T-helper 22 cell (primary cell): ENCODE measurements around the gene NDUFB11.
"Not testable (repeated sequence)": the region's sequence is repeated elsewhere in the genome, so short reads cannot be mapped to it uniquely, and the experiment has no call there.

Source experiments
- DNase-seq: peaks from one replicate; pipeline ENCODE4 v3.0.0-alpha.2; 2020; ENCODE audit warnings: low read depth

The NDUFB11 gene

DNA sequence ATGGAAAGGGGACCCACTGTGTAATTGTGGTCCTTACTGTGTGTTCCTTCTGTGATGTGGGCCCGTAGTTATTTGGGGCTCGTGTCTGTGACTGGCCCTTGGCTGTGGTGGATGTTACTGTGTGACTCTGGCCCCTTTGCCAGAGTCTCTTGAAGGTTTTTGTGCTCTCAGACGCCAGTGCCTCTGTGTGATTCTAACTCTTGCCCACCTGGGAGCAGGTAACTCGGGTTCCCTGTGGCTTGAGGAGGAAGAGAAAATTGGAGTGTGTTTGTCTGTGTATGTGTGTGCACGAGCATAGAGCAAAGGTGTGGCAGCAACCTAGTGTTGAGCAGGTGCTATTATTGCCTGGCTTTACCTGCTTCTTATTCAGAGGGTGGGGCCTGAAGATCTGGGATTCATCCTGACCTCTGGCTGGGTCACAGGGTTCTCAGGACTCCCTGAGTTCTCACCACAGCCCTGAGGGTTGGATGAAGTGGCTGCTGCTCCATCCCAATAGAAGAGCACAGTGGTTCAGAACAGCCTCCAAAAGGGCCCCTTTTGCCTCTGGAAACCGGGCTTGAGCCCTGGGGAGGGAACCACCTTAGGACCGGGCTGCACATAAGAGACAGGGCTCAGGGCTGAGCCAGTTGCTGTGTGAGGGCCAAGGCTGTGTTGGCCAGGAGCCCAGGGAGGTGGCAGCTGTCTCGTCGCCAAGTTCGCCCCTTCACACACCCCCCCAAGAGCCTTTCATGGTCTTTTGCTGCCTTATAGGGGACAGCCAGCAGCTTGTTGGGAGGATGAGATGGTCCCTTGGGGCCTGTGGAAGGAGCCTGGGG is 1.8 kb upstream of the NDUFB11 start:
- DNase-seq, result no peak

DNA sequence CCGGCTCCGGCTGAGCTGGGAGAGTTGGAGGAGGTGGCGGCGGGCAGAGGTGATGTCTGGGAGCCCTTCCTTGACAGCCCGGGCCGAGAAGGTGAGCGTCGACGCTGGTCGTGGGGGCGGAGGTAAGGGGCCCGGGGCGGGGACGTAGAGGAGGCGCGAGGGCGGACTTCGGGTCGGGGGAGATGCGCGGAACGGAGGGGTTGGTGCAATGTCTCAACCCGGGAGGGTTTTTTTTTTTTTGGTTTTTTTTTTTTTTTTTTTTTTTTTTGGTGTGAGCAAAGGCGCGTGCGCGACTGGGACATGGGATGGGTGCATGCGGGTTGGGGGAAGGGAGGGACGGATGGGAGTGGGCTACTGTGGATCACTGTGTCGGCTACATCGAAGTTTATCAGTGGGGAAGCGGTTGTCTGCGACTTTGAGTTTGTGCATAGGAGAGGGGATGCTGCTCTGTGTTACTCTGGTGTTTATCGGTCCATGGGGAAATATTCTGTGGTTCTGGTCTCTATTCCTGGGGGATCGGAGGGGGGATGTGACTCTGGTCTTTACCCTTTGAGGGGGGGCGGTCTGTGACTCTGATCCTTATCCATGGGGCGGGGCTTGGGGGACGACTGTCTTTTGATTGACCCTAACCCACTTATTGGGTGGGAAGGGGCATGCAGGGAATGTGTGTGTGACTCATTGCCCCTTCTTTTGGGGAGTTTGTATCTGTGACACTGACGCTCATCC is 1.1 kb upstream of the NDUFB11 start:
- DNase-seq, result no peak

DNA sequence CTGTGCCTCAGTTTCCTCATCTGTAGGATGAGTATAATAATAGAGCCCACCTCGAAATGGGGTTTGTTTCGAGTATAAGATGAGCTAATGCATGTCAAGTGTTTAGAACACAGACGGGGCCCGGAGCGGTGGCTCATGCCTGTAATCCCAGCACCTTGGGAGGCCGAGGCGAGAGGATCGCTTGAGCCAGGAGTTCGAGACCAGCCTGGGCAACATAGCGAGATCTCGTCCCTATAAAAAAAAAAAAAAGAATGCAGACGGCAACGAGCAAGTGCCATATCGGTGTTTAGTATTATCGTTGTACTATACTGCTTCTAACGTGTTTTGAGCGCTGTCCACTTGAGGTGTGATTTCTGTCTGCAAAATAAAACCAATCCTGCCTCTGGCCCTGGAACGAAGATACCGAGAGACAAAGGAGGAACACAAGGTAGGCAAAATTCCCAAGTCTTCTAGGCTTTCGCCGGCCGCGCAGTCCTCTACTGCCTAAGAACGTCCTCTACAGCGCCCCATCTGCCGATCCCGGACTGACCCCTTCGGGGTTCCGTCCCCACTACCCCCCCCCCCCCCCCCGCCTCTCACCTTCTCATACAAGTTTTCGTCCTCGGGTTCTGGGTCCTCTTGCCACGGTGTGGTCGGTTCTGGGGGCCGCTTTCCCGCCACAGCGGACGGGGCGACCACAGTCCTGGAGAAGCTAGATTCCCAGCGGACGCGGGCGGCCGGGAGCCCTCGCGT is 442 bp downstream of the NDUFB11 start:
- peak; percentile 11 for DNase-seq

DNA sequence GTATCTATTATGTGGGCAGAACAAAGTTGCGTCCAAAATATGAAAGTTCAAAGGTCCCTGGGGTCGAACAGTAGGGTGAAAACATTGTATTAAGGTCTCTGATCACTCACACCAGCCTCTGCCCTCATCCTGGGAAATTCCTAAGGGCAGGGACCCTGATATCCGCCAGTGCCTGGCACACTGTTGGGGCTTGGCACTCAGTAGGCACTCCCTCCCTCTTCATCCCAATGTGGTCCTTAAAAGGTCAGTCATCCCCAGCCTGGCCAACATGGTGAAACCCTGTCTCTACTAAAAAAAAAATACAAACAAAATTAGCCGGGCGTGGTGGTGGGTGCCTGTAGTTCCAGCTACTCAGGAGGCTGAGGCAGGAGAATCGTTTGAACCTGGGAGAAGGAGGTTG is 6.3 kb downstream of the NDUFB11 start:
- no peak for DNase-seq

DNA sequence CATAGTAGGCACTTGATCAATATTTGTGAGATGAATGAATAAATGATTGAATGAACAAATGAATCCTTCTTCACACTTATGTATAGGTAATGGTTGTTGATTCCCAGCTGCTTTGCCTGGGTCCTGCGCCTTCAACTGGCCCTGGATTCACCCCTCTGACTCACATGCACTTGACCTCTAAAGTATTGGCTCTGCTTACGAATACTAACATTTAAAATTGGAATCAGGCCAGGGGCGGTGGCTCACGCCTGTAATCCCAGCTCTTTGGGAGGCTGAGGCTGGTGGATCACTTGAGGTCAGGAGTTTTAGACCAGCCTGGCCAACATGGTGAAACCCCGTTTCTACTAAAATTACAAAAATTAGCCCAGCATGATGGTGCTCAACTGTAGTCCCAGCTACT is 8.9 kb downstream of the NDUFB11 start:
- DNase-seq, result not testable (repeated sequence)

DNA sequence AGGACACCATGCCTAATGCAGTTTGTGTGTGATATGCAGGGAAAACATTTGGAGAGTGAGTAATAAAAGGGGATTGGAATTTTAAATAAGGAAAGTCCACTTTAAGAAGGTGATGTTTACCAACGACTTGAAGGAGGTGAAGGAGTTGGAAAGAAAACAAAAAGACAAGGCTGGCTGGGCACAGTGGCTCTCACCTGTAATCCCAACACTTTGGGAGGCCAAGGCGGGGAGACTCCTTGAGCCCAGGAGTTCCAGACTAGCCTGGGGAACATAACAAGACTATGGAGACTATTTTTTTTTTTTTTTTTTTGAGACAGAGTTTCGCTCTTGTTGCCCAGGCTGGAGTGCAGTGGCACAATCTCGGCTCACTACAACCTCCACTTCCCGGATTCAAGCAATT is 11.0 kb downstream of the NDUFB11 start:
- no peak for DNase-seq

DNA sequence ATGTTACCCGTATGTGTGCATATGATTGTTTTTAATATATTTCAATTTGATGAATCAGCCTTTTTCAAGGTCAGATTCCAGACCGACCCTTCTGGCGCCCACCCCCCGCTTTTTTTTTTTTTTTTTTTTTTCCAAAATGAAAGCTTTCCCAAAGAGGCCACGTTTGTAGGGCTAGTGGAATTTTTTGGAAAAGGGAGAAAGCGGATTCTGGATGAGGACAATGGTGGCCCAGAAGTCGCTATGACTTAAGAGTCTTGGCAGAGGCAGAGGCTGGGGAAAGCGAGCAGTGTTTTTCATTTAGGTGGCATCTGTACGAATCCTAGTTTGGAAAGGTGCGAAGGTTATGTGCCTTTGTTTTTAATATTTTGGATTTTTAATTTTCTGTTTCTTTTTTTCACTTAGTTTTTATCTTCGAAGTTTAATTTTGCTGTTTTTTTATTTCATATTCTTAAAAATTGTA is 14.6 kb downstream of the NDUFB11 start:
- no peak for DNase-seq

DNA sequence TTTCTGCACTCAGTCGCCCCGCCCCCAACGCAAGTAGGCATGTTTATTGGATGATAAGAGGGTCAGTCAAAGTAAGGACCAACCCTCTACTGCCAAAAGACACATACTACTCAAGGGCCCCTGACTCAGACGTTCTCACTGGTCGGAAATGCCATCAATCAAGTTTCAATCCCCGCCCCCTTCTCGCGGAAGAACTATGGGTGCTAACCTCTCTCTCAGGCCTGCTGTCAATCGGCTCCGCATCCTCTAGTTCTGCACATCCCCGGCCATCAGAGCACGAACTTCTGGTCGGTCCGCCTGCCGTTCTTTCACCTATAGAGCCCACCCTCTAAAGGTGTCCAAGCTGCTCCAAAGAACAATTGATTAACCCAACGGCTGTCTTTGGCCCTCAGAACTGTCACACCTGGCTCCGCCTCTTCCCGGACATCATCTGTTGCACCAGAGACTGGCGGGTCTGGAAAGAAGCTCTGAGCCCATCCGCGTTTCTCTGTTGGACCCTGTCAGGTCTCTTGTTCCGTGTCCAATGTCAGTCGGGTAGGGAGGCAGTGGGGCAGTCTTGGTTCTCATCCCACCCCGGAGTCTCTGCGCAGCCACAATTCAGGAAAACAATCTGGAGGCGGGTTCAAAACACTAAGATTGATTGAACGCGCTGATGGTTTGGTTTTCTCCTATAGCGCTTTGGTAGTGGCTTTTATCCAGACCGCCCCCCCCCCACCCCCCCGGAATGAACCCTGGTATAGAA is 15.2 kb downstream of the NDUFB11 start:
- DNase-seq, result peak; percentile 75

DNA sequence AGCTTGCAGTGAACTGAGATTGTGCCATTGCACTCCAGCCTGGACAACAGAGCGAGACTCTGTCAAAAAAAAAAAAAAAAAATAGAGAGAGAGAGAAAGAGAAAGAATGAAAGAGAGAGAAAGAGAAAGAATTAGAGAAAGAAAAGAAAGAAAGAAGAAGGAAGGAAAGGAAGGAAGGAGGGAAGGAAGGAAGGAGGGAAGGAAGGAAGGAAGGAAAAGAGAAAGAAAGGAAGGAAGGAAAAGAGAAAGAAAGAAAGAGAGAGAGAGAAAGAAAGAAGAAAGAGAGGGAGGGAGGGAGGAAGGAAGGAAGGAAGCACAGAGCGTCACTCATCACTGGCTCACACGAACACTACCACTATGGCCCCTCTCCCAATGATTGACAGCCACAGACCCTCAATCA is 20.0 kb downstream of the NDUFB11 start:
- not testable (repeated sequence) for DNase-seq

DNA sequence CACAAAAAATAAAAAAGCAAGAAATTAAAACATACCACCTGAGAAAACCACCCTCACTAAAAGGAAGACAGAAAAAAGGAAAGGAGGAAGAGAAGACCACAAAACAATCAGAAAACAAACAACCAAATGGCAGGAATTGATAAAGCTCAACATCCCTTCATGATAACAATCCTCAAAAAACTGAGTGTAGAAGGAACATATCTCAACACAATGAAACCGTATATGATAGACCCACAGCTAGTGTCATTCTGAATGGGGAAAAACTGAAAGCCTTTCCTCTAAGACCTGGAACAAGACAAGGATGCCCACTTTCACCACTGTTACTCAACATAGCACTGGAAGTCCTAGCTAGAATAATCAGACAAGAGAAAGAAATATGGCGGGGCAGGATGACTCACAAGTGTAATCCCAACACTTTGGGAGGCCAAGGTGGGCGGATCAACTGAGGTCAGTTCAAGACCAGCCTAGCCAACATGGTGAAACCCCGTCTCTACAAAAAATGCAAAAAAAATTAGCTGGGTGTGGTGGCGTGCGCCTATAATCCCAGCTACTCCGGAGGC is 27.9 kb downstream of the NDUFB11 start:
- not testable (repeated sequence) for DNase-seq

DNA sequence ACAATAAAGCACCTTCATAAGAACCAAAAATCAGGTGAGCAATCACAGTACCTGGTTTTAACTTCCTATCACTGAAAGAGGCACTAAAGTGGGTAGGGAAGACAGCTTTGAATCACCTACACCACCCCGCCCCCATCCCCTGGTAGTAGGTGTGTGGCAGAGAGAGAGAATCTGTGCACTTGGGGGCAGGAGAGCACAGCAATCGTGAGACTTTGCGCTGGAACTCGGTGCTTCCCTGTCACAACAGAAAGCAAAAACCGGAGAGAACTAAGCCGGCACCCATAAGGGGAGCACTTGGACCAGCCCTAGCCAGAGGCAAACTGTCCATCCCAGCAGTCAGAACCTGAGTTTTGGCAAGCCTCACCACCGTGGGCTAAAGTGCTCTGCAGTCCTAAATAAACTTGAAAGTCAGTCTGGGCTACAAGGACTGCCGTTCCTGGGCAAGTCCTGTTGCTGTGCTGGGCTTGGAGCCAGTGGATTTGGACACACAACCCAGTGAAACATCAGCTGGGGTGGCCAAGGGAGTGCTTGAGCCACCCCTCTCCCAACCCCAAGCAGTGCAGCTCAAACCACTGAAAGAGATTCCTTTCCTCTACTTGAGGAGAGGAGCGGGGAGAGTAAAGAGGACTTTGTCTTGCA is 32.1 kb downstream of the NDUFB11 start:
- DNase-seq, result no peak

DNA sequence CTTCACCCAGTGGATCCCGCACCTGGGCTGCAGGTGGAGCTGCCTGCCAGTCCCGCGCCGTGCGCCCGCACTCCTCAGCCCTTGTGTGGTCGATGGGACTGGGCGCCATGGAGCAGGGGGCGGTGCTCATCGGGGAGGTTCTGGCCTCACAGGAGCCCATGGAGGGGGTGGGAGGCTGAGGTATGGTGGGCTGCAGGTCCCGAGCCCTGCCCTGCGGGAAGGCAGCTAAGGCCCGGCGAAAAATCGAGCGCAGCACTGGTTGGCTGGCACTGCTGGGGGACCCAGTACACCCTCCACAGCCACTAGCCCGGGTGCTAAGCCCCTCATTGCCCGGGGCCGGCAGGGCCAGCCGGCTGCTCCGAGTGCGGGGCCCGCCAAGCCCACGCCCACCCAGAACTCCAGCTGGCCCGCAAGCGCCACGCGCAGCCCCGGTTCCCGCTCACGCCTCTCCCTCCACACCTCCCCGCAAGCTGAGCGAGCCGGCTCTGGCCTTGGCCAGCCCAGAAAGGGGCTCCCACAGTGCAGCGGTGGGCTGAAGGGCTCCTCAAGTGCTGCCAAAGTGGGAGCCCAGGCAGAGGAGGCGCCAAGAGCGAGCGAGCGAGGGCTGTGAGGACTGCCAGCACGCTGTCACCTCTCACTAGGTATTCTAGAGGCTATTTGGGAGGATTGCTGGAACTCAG is 33.4 kb downstream of the NDUFB11 start:
- not testable (repeated sequence) for DNase-seq

DNA sequence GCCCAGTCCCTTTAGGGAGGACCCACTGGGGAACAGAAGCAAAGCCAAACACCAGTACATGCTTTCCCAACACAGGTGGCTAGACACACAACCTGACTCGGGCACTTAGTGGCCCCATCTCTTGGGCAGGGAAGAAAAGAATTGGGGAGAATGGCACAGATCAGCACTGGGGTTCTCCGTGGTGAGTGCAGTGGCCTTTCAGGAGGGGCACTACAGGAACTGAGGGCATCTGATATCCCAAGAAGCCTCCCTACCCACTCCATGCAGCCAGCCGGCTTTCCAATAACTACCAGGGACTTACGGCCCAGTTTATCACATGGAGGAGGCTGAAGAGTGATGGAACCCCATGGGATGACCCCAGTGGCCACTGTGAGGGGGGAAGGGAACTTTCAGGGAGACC is 43.3 kb downstream of the NDUFB11 start:
- no peak for DNase-seq

DNA sequence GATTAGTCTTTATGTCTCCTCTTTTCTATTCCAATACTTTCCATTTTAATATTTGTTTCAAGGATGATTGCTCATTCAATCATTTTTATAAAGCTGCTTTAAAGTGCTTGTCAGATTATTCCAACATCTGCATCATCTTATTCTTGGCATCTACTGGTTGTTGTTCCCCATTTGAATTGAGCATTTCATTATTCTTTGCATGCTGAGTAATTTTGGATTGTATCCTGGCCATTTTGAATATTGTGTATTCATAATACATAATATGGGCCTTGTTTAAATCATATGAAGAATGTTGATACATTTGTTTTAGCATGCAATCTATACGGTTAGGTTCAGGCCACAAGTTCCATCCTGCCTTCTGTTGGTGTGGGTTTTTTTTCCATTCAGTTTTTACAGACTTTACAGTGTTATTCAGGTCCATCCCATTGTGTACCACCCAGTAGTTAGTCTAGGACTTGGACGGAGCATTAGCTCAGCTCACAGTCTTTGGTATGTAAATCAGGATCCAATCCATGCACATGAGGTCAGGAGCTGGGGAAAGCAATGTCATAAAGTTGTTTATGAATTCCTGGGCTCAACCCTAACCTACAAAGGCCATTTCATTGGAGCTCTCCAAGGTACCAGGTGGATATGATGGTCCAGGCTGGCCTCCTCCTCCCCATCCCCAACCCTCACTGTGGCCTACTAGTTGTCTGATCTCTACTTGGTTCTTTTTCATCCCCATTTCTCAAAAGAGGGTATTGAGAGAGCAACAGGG is 46.0 kb downstream of the NDUFB11 start:
- DNase-seq, result no peak

DNA sequence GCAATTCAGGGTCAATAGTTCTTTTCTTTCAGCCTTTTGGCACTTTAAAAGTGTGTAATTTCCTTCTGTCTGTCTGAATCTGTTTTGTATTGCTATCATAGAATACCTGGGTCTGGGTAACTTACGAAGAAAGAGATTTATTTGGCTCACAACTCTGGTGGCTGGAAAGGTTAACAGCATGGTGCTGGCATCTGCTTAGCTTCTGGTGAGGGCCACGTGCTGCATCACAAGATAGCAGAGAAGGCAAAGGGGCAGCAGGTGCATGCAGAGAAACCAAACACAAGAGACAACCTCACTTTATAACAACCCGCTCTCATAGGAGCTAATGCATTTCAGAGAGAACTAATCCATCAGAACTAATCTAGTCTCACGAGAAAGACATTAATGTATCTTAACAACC is 47.5 kb downstream of the NDUFB11 start:
- no peak for DNase-seq

DNA sequence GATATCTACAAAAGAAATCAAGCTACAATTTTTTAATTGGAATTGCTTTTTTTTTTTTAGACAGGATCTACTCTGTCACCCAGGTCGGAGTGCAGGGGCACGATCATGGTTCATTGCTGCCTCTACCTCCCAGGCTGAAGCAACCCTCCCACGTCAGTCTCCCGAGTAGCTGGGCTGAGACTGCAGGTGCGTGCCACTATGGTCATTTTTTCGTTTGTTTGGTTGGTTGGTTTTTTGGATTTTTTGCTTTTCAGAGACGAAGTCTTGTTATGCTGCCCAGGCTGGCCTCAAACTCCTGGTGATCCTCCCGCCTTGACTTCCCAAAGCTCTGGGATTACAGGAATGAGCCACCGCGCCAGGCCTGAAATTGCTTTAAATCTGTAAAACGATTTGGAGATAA is 50.6 kb downstream of the NDUFB11 start:
- no peak for DNase-seq

DNA sequence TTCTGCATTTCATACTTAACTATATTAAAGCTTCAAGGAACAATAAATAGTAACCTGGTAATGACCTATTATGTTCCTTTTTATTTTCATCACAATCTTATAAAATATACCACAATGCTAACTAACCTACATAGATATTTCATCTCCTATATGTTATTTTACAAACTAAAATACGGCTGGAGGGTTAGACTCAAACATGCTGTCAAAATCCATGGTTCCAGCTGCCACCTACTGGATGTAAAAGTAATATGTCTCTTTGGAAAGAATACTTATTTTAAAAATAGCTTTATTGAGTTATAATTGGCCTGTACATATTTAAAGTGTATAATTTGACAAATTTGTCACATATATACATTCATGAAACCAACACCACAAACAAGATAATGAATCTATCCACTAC is 51.3 kb downstream of the NDUFB11 start:
- no peak for DNase-seq
